Cardiac muscle cell (in vitro differentiated cells and primary cell): Measurements from ENCODE around the gene IPO11. TPM values are rescaled to one million over a fixed set of nuclear protein-coding genes. Genes with fewer than 3 reads are reported as not detected.

ENCODE experiments used
- DNase-seq, 2 donors: peaks; one replicate each; pipeline versions ENCODE4 v3.0.0 to v3.0.0-alpha.2; 2010 to 2017; ENCODE audit warnings: low read depth in 1 of 2, low spot score in 1 of 2
- H3K27ac ChIP-seq: fragments of 200-600 bp; sonication (generic); 2 replicates; pipeline ENCODE4 v1.5.1; 2016
- H3K27me3 ChIP-seq: fragments of 200-600 bp; sonication (generic); 2 replicates; pipeline ENCODE4 v1.6.0; 2016; ENCODE audit warnings: control low read depth
- H3K36me3 ChIP-seq: fragments of 200-600 bp; sonication (generic); 2 replicates; pipeline ENCODE4 v1.5.1; 2016; ENCODE audit warnings: control low read depth
- H3K4me1 ChIP-seq: fragments of 200-600 bp; sonication (generic); 2 replicates; pipeline ENCODE4 v1.8.1; 2017; ENCODE audit warnings: low read depth, mild to moderate bottlenecking, mixed run types
- H3K4me3 ChIP-seq: fragments of 200-600 bp; sonication (generic); 2 replicates; pipeline ENCODE4 v1.5.1; 2016; ENCODE audit warnings: mild to moderate bottlenecking
- H3K9me3 ChIP-seq: fragments of 200-600 bp; sonication (generic); 2 replicates; pipeline ENCODE4 v1.5.1; 2017; ENCODE audit warnings: low read depth, mild to moderate bottlenecking, control low read depth
- CTCF ChIP-seq: IDR thresholded peaks from 2 replicates; pipeline ENCODE4 v1.5.1; 2012; ENCODE audit warnings: low read depth, mild to moderate bottlenecking, low read length
- polyA plus RNA-seq: library from polyadenylated mRNA; unstranded; fragments of >200 nt; fragmentation: Nextera tagmentation; extraction: Ambion mirVana; gene quantifications from 2 replicates; pipeline ENCODE4 v1.2.1, GENCODE V29; 2016
- total RNA-seq: library from RNA; depleted of rRNA; stranded (reverse); fragments of >200 nt; gene quantifications from 2 replicates; pipeline ENCODE4 v1.2.3, GENCODE V29; 2016

IPO11 gene
- total and polyA plus RNA-seq, 2 experiments from 2014 or later = 11.6 to 17.9 TPM

GRCh38 chr5:62645223-62645622 lies 232.7 kb downstream of the IPO11 start:
- Histone ChIP-seq H3K36me3 (no peaks in the 10 kb centered on the region), H3K27me3 (no peaks in the 10 kb centered on the region), H3K9me3 (no peaks in the 10 kb centered on the region), H3K4me1 (no peaks in the 10 kb centered on the region), H3K4me3 (no peak overlapping the region), H3K27ac (no peak overlapping the region)
- no peak for TF ChIP-seq CTCF
- DNase-seq = no peak

GRCh38 chr5:62647241-62647640 lies 234.7 kb downstream of the IPO11 start:
- no peaks in the 10 kb centered on the region for H3K36me3 ChIP-seq
- no peaks in the 10 kb centered on the region for H3K27me3 ChIP-seq
- no peaks in the 10 kb centered on the region for H3K9me3 ChIP-seq
- no peak for DNase-seq
- H3K4me3 ChIP-seq = no peak overlapping the region
- no peak for TF ChIP-seq CTCF
- H3K27ac ChIP-seq = no peak overlapping the region
- H3K4me1 ChIP-seq = no peaks in the 10 kb centered on the region

GRCh38 chr5:62649025-62649424 lies 236.5 kb downstream of the IPO11 start:
- no peak overlapping the region for H3K27ac ChIP-seq

GRCh38 chr5:62649476-62650113 lies 237.0 kb downstream of the IPO11 start:
- TF ChIP-seq CTCF = no peak
- Histone ChIP-seq H3K27me3 (no peaks in the 10 kb centered on the region), H3K9me3 (no peaks in the 10 kb centered on the region), H3K27ac (no peak overlapping the region), H3K36me3 (no peaks in the 10 kb centered on the region), H3K4me1 (no peaks in the 10 kb centered on the region), H3K4me3 (no peak overlapping the region)
- no peak for DNase-seq

More at GRCh38 chr5:62649025-62649424, 236.5 kb downstream of the IPO11 start:
- H3K9me3 ChIP-seq = no peaks in the 10 kb centered on the region
- TF ChIP-seq CTCF = no peak
- H3K4me3 ChIP-seq = no peak overlapping the region
- no peaks in the 10 kb centered on the region for H3K4me1 ChIP-seq
- no peaks in the 10 kb centered on the region for H3K27me3 ChIP-seq
- no peaks in the 10 kb centered on the region for H3K36me3 ChIP-seq
- no peak for DNase-seq

GRCh38 chr5:62650197-62650596 lies 237.6 kb downstream of the IPO11 start:
- TF ChIP-seq CTCF = no peak
- Histone ChIP-seq H3K9me3 (no peaks in the 10 kb centered on the region), H3K27me3 (no peaks in the 10 kb centered on the region), H3K4me1 (no peaks in the 10 kb centered on the region), H3K4me3 (no peak overlapping the region), H3K27ac (no peak overlapping the region), H3K36me3 (no peaks in the 10 kb centered on the region)
- no peak for DNase-seq
